ENCODE data around the gene ERP27.

- no peak for TF ChIP-seq POLR2A (IDR thresholded peaks at IDR 0.05)
- TF ChIP-seq, protein P1, sequence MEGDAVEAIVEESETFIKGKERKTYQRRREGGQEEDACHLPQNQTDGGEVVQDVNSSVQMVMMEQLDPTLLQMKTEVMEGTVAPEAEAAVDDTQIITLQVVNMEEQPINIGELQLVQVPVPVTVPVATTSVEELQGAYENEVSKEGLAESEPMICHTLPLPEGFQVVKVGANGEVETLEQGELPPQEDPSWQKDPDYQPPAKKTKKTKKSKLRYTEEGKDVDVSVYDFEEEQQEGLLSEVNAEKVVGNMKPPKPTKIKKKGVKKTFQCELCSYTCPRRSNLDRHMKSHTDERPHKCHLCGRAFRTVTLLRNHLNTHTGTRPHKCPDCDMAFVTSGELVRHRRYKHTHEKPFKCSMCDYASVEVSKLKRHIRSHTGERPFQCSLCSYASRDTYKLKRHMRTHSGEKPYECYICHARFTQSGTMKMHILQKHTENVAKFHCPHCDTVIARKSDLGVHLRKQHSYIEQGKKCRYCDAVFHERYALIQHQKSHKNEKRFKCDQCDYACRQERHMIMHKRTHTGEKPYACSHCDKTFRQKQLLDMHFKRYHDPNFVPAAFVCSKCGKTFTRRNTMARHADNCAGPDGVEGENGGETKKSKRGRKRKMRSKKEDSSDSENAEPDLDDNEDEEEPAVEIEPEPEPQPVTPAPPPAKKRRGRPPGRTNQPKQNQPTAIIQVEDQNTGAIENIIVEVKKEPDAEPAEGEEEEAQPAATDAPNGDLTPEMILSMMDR (IDR thresholded peaks at IDR 0.05): no peak
Measured at GRCh38 chr12:14907953-14908352, 30.4 kb downstream of the ERP27 start.

All from thyroid gland (tissue), 4 donors.